Peyer's patch (tissue), 4 donors: Measurements from ENCODE around the gene EID2B. TPM values are rescaled to one million over a fixed set of nuclear protein-coding genes. Genes with fewer than 3 reads are reported as not detected.

Source experiments
- DNase-seq, 3 donors: peaks; one replicate each; pipeline ENCODE4 v3.0.0-alpha.2; 2017 to 2019
- H3K27ac ChIP-seq, 4 donors: fragments of 200-600 bp; sonication (generic); one replicate each; pipeline ENCODE4 v1.5.1; 2016 to 2019
- H3K27me3 ChIP-seq, 2 donors: fragments of 200-600 bp; sonication (generic); one replicate each; pipeline ENCODE4 v1.5.1; 2019
- H3K36me3 ChIP-seq, 3 donors: fragments of 200-600 bp; sonication (generic); one replicate each; pipeline ENCODE4 v1.5.1; 2016 to 2019
- H3K4me1 ChIP-seq, 4 donors: fragments of 200-600 bp; sonication (generic); one replicate each; pipeline ENCODE4 v1.5.1; 2016 to 2019
- H3K4me3 ChIP-seq, 4 donors: fragments of 200-600 bp; sonication (generic); 1 replicate in 3 of 4; 2 replicates in 1 of 4; pipeline ENCODE4 v1.5.1; 2016 to 2019; ENCODE audit warnings: mild to moderate bottlenecking in 1 of 4
- H3K9me3 ChIP-seq, 4 donors: fragments of 200-600 bp; sonication (generic); one replicate each; pipeline ENCODE4 v1.5.1; 2016 to 2019; ENCODE audit warnings: mild to moderate bottlenecking in 1 of 4
- CTCF ChIP-seq, 6 experiments: fragments of 450-650 bp in 4 of 6; fragments of 200-600 bp in 2 of 6; sonication (generic) in 1 of 6; IDR thresholded peaks; one replicate each; pipeline ENCODE4 v1.5.1; 2017 to 2019; ENCODE audit warnings: antibody characterized with exemption in 6 of 6, mild to moderate bottlenecking in 3 of 6, moderate library complexity in 1 of 6
- POLR2A ChIP-seq, 2 donors: fragments of 450-650 bp; IDR thresholded peaks; one replicate each; pipeline ENCODE4 v1.5.1; 2017; ENCODE audit warnings: antibody characterized with exemption in 2 of 2, mild to moderate bottlenecking in 2 of 2, moderate library complexity in 2 of 2
- total RNA-seq, 4 donors: library from RNA; depleted of rRNA; stranded (reverse); fragments of >200 nt; gene quantifications; one replicate each; pipeline ENCODE4 v1.1.0, GENCODE V29; 2016

The EID2B gene
- total RNA-seq, 4 donors from 2014 or later: 0.35 to 1.7 (median 1.1) TPM; not detected in 1

GRCh38 chr19:39514840-39515550 is 17.7 kb downstream of the EID2B start, which contains the start of gene SELENOV:
Gene SELENOV, plus strand, starts transcription at chr19:39515139. Its CDS starts 74 bp downstream, at chr19:39515213.
- Histone ChIP-seq H3K4me1 (peaks cover 4 to 15% (median 12%) of the 10 kb centered on the region in 4 donors), H3K36me3 (no peaks in the 10 kb centered on the region), H3K27me3 (peaks cover 0 to 21% of the 10 kb centered on the region in 2 donors), H3K4me3 (peak within 1 kb of the TSS in 3 of 4 donors; percentile 33 to 38 (median 36)), H3K9me3 (no peaks in the 10 kb centered on the region), H3K27ac (no peak within 1 kb of the TSS)
- no peak for DNase-seq
- TF ChIP-seq POLR2A (IDR thresholded peaks at IDR 0.05) (no peak), CTCF (IDR thresholded peaks at IDR 0.05) (no peak)

- TF ChIP-seq POLR2A (IDR thresholded peaks at IDR 0.05): no peak
- TF ChIP-seq CTCF (IDR thresholded peaks at IDR 0.05): no peak
- no peaks in the 10 kb centered on the region for H3K36me3 ChIP-seq
- no peak for DNase-seq
- H3K9me3 ChIP-seq: no peaks in the 10 kb centered on the region
- no peak overlapping the region for H3K4me3 ChIP-seq
- H3K27me3 ChIP-seq: peaks cover 0 to 26% of the 10 kb centered on the region in 2 donors
- H3K27ac ChIP-seq: no peak overlapping the region
- peaks cover 4 to 15% (median 12%) of the 10 kb centered on the region in 4 donors for H3K4me1 ChIP-seq
Measured at GRCh38 chr19:39512988-39513387, 19.7 kb downstream of the EID2B start.

GRCh38 chr19:39509233-39509632 is 23.4 kb downstream of the EID2B start:
- Histone ChIP-seq H3K4me1 (peaks cover 0 to 9% (median 0%) of the 10 kb centered on the region in 4 donors), H3K9me3 (no peaks in the 10 kb centered on the region), H3K4me3 (no peak overlapping the region), H3K27ac (no peak overlapping the region), H3K27me3 (peaks cover 0 to 19% of the 10 kb centered on the region in 2 donors), H3K36me3 (no peaks in the 10 kb centered on the region)
- no peak for DNase-seq
- TF ChIP-seq POLR2A (IDR thresholded peaks at IDR 0.05) (no peak), CTCF (IDR thresholded peaks at IDR 0.05) (no peak)

GRCh38 chr19:39508629-39509028 is 24.0 kb downstream of the EID2B start:
- Histone ChIP-seq H3K4me1 (peaks cover 0 to 9% (median 0%) of the 10 kb centered on the region in 4 donors), H3K27ac (no peak overlapping the region), H3K9me3 (no peaks in the 10 kb centered on the region), H3K36me3 (no peaks in the 10 kb centered on the region), H3K4me3 (no peak overlapping the region), H3K27me3 (peaks cover 0 to 17% of the 10 kb centered on the region in 2 donors)
- TF ChIP-seq CTCF (IDR thresholded peaks at IDR 0.05) (no peak), POLR2A (IDR thresholded peaks at IDR 0.05) (no peak)
- DNase-seq: no peak

GRCh38 chr19:39507715-39508364 is 24.8 kb downstream of the EID2B start:
- no peak for DNase-seq
- no peak overlapping the region for H3K27ac ChIP-seq
- H3K9me3 ChIP-seq: no peaks in the 10 kb centered on the region
- H3K27me3 ChIP-seq: peaks cover 0 to 17% of the 10 kb centered on the region in 2 donors
- TF ChIP-seq POLR2A (IDR thresholded peaks at IDR 0.05) (no peak), CTCF (IDR thresholded peaks at IDR 0.05) (no peak)
- peaks cover 0 to 9% (median 1%) of the 10 kb centered on the region in 4 donors for H3K4me1 ChIP-seq
- peak overlapping the region in 3 of 4 donors; percentile 32 to 53 (median 41) for H3K4me3 ChIP-seq
- H3K36me3 ChIP-seq: no peaks in the 10 kb centered on the region
